ENCODE measurements around the gene DCLK1. TPM values are rescaled to one million over a fixed set of nuclear protein-coding genes. Genes with fewer than 3 reads are reported as not detected.

DCLK1 gene
- total RNA-seq, 1 donor from 2014 or later, result 4.5 TPM

DNA sequence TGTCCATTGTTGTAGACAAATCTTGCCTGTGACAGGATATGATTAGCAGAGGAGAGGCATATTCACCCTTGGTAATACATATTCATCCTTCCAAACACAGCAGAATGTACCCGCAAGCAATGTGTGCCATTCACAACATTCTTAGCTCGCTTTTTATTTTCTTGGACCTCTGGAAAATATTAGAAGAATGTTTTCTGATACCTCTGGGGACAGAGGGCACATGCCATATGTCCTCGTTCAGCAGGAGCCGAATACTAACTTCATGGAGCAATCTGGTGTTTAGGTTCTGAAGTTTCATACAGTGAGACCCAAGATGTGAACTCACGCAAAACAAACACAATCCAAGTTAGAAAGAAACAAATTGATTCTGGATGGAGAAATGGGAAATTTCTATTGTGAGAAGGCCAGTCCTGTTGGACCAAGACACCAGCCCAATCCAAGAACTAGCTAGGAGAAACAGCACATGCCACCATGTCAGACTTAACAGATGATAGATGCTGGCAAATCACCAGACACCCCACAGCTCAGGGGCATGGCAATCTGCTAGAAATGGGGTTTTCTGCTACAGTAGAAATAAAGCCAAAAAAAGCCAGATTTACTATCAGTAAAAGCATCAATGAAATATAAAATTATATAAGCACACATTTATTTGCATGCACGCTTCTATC, 297.4 kb downstream of the DCLK1 start:
- TF ChIP-seq, protein P1, sequence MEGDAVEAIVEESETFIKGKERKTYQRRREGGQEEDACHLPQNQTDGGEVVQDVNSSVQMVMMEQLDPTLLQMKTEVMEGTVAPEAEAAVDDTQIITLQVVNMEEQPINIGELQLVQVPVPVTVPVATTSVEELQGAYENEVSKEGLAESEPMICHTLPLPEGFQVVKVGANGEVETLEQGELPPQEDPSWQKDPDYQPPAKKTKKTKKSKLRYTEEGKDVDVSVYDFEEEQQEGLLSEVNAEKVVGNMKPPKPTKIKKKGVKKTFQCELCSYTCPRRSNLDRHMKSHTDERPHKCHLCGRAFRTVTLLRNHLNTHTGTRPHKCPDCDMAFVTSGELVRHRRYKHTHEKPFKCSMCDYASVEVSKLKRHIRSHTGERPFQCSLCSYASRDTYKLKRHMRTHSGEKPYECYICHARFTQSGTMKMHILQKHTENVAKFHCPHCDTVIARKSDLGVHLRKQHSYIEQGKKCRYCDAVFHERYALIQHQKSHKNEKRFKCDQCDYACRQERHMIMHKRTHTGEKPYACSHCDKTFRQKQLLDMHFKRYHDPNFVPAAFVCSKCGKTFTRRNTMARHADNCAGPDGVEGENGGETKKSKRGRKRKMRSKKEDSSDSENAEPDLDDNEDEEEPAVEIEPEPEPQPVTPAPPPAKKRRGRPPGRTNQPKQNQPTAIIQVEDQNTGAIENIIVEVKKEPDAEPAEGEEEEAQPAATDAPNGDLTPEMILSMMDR (IDR thresholded peaks at IDR 0.05), result no peak
- intact Hi-C loops (cut with DNase I), result no loop called here
- Histone ChIP-seq H3K27me3 (no peaks in the 10 kb centered on the region), H3K36me3 (no peaks in the 10 kb centered on the region), H3K4me3 (no peak overlapping the region), H3K9me3 (no peaks in the 10 kb centered on the region), H3K27ac (no peak overlapping the region), H3K4me1 (no peaks in the 10 kb centered on the region)
- ATAC-seq (no peak), DNase-seq (no peak)

DNA sequence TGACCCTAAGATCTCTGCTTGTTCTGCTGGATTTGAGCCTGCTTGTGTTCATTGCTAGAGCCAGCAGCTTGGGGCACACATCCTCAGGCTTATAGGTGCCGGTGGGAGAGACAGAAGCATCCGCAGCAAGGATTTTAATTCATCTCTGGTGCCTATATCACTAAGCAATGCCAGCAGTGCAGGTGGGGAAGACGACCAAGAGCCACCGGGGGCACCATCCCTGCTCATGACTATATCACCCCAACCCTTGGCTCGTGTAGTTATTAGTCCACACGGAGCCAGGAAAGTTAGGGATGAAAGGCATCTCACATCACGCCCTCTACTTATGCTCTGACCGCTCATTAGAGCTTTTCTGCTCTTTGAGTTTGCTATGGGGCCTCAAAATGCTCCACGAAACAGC, 298.2 kb downstream of the DCLK1 start:
- Histone ChIP-seq H3K4me1 (no peaks in the 10 kb centered on the region), H3K4me3 (no peak overlapping the region), H3K36me3 (no peaks in the 10 kb centered on the region), H3K27me3 (no peaks in the 10 kb centered on the region), H3K9me3 (no peaks in the 10 kb centered on the region), H3K27ac (no peak overlapping the region)
- TF ChIP-seq, protein P1 (IDR thresholded peaks at IDR 0.05), result no peak
- intact Hi-C loops (cut with DNase I), result no loop called here
- ATAC-seq (no peak), DNase-seq (no peak)

DNA sequence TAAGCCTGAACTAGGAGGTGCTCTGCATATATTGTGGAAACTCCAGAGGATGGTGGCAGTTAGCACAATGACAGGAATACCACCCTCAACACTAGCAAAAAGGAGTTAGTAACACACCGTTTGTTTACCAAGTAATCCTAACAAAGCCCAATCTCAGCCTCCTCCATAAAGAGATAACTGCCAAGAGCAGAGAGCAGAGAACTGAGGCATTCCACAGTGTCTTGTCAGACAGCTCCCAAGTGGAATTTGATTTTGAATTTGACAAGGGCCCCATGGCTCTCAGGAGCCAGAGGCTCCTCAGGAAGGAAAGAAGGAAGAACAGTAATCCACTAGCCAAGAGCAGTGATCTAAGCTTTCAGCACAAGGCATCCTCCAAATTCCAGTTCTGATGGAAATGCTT, 298.6 kb downstream of the DCLK1 start:
- no peaks in the 10 kb centered on the region for H3K27me3 ChIP-seq
- TF ChIP-seq, protein P1 (IDR thresholded peaks at IDR 0.05), result no peak
- H3K36me3 ChIP-seq, result no peaks in the 10 kb centered on the region
- no peak overlapping the region for H3K4me3 ChIP-seq
- intact Hi-C loops (cut with DNase I), result no loop called here
- no peak overlapping the region for H3K27ac ChIP-seq
- no peaks in the 10 kb centered on the region for H3K9me3 ChIP-seq
- DNase-seq (no peak), ATAC-seq (no peak)
- H3K4me1 ChIP-seq, result no peaks in the 10 kb centered on the region

DNA sequence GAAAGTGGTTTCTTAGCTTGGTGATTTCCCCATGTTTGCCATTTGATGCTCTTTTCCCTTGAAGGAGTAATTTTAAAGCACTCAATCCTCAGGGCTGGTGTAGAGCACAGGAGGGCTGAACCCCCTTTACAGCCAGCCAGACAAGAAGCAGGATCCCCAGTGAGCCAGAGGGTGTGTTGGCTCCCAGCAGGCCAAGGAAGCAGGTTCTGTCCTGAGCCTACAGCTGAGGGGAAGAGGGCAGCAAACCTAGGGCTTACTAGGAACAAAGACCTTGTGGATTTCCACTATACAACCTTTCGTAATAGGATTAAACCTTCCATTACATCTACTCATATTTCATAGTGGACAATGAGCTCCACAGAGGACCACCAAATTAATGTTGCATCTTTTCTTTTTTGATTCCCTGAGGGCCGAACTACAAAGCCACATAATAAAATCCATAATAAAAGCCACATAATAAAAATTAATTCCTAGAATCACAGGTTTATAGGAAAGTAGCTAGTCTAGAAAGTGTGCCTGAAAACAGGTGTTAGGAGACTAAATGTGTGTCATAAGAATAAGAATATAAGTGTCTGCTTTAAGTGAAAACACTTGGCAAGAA, 300.2 kb downstream of the DCLK1 start:
- Histone ChIP-seq H3K9me3 (no peaks in the 10 kb centered on the region), H3K27me3 (no peaks in the 10 kb centered on the region), H3K4me1 (no peaks in the 10 kb centered on the region), H3K27ac (no peak overlapping the region), H3K4me3 (no peak overlapping the region), H3K36me3 (no peaks in the 10 kb centered on the region)
- TF ChIP-seq, protein P1 (IDR thresholded peaks at IDR 0.05), result no peak
- DNase-seq (no peak), ATAC-seq (no peak)
- intact Hi-C loops (cut with DNase I), result no loop called here

DNA sequence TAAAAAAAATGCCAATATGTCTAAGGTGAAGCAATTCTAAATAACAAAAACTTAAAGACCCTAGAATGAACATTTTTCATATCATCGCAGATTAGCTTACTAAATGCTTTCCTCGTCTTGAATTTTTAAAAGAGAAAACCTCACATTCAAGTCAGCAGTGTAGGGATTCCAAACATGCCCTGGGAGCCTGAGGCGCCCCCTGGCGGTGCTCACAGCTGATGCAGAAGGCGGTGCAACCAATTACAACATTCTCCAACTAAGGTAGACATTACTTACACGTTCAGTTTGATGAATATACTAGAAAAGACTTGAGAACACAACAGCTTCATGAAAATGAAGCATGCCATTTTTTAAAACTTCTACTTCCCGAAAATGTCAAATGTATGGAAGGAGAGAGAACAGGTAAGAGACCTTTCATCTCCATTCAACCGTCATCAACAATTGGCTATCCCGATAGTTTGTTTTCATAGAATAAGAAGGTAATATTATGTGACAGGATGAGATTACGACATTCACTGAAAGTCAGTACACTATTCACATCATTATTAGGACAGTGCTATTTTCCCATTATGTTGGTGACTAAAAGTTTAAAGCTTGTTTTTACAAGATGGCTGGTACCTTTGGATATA, 304.4 kb downstream of the DCLK1 start:
- H3K27me3 ChIP-seq, result no peaks in the 10 kb centered on the region
- no peak overlapping the region for H3K4me3 ChIP-seq
- DNase-seq, result no peak
- ATAC-seq, result no peak
- intact Hi-C loops (cut with DNase I), result no loop called here
- no peak overlapping the region for H3K27ac ChIP-seq
- H3K36me3 ChIP-seq, result no peaks in the 10 kb centered on the region
- TF ChIP-seq, protein P1 (IDR thresholded peaks at IDR 0.05), result no peak
- no peaks in the 10 kb centered on the region for H3K4me1 ChIP-seq
- H3K9me3 ChIP-seq, result no peaks in the 10 kb centered on the region

Measured in upper lobe of right lung (tissue), 1 donor.